Cardiac muscle cell (in vitro differentiated cells and primary cell): Measurements from ENCODE around the gene PCDHGA2. TPM values are rescaled to one million over a fixed set of nuclear protein-coding genes. Genes with fewer than 3 reads are reported as not detected.
"Not testable (repeated sequence)": the region's sequence is repeated elsewhere in the genome, so short reads cannot be mapped to it uniquely, and the experiment has no call there.

Experiments
- DNase-seq, 2 donors: peaks; one replicate each; pipeline versions ENCODE4 v3.0.0 to v3.0.0-alpha.2; 2010 to 2017; ENCODE audit warnings: low read depth in 1 of 2, low spot score in 1 of 2
- H3K27ac ChIP-seq: fragments of 200-600 bp; sonication (generic); 2 replicates; pipeline ENCODE4 v1.5.1; 2016
- H3K27me3 ChIP-seq: fragments of 200-600 bp; sonication (generic); 2 replicates; pipeline ENCODE4 v1.6.0; 2016; ENCODE audit warnings: control low read depth
- H3K36me3 ChIP-seq: fragments of 200-600 bp; sonication (generic); 2 replicates; pipeline ENCODE4 v1.5.1; 2016; ENCODE audit warnings: control low read depth
- H3K4me1 ChIP-seq: fragments of 200-600 bp; sonication (generic); 2 replicates; pipeline ENCODE4 v1.8.1; 2017; ENCODE audit warnings: low read depth, mild to moderate bottlenecking, mixed run types
- H3K4me3 ChIP-seq: fragments of 200-600 bp; sonication (generic); 2 replicates; pipeline ENCODE4 v1.5.1; 2016; ENCODE audit warnings: mild to moderate bottlenecking
- H3K9me3 ChIP-seq: fragments of 200-600 bp; sonication (generic); 2 replicates; pipeline ENCODE4 v1.5.1; 2017; ENCODE audit warnings: low read depth, mild to moderate bottlenecking, control low read depth
- polyA plus RNA-seq: library from polyadenylated mRNA; unstranded; fragments of >200 nt; fragmentation: Nextera tagmentation; extraction: Ambion mirVana; gene quantifications from 2 replicates; pipeline ENCODE4 v1.2.1, GENCODE V29; 2016
- total RNA-seq: library from RNA; depleted of rRNA; stranded (reverse); fragments of >200 nt; gene quantifications from 2 replicates; pipeline ENCODE4 v1.2.3, GENCODE V29; 2016
- TF ChIP-seq, protein P1 (sequence below): IDR thresholded peaks from 2 replicates; pipeline ENCODE4 v1.5.1; 2012; ENCODE audit warnings: low read depth, mild to moderate bottlenecking, low read length

PCDHGA2 gene
- total and polyA plus RNA-seq, 2 experiments from 2014 or later: 0.18 to 0.95 TPM

DNA sequence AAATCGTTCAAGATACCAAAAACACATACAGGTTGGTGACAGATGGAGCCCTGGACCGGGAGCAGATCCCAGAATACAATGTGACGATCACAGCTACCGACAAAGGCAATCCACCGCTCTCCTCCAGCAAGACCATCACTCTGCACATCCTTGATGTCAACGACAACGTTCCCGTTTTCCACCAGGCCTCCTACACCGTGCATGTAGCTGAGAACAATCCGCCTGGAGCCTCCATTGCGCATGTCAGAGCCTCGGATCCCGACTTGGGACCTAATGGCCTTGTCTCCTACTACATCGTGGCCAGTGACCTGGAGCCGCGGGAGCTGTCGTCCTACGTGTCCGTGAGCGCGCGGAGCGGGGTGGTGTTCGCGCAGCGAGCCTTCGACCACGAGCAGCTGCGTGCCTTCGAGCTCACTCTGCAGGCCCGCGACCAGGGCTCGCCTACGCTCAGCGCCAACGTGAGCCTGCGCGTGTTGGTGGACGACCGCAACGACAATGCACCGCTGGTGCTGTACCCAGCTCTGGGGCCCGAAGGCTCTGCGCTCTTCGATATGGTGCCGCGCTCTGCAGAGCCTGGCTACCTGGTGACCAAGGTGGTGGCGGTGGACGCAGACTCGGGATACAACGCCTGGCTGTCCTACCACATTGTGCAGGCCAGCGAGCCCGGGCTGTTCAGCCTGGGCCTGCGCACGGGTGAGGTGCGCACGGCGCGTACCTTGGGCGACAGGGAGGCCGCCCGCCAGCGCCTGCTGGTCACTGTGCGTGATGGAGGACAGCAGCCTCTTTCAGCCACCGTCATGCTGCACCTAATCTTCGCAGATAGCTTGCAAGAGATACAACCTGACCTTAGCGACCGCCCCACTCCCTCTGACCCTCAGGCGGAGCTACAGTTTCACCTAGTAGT, 33.3 kb downstream of the PCDHGA2 start:
- Histone ChIP-seq H3K36me3 (no peaks in the 10 kb centered on the region), H3K27ac (no peak overlapping the region), H3K4me1 (no peaks in the 10 kb centered on the region), H3K9me3 (no peaks in the 10 kb centered on the region), H3K4me3 (no peak overlapping the region), H3K27me3 (no peaks in the 10 kb centered on the region)
- no peak for DNase-seq
- TF ChIP-seq, protein P1, sequence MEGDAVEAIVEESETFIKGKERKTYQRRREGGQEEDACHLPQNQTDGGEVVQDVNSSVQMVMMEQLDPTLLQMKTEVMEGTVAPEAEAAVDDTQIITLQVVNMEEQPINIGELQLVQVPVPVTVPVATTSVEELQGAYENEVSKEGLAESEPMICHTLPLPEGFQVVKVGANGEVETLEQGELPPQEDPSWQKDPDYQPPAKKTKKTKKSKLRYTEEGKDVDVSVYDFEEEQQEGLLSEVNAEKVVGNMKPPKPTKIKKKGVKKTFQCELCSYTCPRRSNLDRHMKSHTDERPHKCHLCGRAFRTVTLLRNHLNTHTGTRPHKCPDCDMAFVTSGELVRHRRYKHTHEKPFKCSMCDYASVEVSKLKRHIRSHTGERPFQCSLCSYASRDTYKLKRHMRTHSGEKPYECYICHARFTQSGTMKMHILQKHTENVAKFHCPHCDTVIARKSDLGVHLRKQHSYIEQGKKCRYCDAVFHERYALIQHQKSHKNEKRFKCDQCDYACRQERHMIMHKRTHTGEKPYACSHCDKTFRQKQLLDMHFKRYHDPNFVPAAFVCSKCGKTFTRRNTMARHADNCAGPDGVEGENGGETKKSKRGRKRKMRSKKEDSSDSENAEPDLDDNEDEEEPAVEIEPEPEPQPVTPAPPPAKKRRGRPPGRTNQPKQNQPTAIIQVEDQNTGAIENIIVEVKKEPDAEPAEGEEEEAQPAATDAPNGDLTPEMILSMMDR: no peak

DNA sequence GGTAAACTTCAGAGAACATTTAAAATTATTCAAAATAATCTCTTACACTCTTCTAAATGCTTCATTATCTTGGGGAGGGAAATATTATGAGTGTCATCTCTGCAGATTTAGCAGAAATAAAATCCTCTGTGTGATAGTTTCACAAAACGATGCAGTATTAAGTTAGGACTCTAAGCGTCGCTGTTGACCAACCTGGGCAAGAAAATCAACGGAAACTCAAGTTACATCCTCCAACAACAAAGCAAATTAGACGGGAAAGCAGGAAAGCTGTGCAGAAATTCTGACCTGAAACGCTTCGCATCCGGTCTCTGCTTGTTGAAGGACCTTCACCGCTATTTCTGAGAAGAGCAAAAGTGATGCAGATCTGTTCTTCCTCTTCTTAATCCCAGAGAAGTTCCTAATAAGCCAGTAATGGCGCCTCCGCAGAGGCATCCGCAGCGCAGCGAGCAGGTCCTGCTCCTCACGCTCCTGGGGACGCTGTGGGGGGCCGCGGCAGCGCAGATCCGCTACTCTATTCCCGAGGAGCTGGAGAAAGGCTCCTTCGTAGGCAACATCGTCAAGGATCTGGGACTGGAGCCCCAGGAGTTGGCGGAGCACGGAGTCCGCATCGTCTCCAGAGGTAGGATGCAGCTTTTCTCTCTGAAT, 35.2 kb downstream of the PCDHGA2 start, which contains the start of gene PCDHGA6:
TSS of gene PCDHGA6 (plus strand) at position 219 of the 645 bp plus-strand sequence. CDS start at position 412, 193 bp downstream.
- peak in 1 of 2 donors; percentile 31 for DNase-seq
- Histone ChIP-seq H3K4me3 (no peak within 1 kb of the TSS), H3K27ac (no peak within 1 kb of the TSS), H3K4me1 (no peaks in the 10 kb centered on the region), H3K27me3 (no peaks in the 10 kb centered on the region), H3K9me3 (no peaks in the 10 kb centered on the region), H3K36me3 (no peaks in the 10 kb centered on the region)
- TF ChIP-seq, protein P1: peak; percentile 43

DNA sequence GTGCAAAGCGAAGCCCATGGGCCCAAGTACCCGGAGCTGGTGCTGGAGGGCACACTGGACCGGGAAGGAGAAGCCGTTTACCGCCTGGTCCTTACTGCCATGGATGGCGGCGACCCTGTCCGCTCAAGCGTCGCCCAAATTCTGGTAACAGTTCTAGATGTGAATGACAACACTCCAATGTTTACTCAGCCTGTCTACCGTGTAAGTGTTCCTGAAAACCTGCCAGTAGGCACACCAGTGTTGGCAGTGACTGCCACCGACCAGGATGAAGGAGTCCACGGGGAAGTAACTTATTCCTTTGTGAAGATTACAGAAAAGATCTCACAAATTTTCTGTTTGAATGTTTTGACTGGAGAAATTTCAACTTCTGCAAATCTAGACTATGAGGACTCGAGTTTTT, 36.1 kb downstream of the PCDHGA2 start:
- no peak overlapping the region for H3K4me3 ChIP-seq
- no peaks in the 10 kb centered on the region for H3K4me1 ChIP-seq
- H3K27ac ChIP-seq: no peak overlapping the region
- H3K9me3 ChIP-seq: no peaks in the 10 kb centered on the region
- TF ChIP-seq, protein P1: no peak
- no peaks in the 10 kb centered on the region for H3K27me3 ChIP-seq
- no peaks in the 10 kb centered on the region for H3K36me3 ChIP-seq
- no peak for DNase-seq

DNA sequence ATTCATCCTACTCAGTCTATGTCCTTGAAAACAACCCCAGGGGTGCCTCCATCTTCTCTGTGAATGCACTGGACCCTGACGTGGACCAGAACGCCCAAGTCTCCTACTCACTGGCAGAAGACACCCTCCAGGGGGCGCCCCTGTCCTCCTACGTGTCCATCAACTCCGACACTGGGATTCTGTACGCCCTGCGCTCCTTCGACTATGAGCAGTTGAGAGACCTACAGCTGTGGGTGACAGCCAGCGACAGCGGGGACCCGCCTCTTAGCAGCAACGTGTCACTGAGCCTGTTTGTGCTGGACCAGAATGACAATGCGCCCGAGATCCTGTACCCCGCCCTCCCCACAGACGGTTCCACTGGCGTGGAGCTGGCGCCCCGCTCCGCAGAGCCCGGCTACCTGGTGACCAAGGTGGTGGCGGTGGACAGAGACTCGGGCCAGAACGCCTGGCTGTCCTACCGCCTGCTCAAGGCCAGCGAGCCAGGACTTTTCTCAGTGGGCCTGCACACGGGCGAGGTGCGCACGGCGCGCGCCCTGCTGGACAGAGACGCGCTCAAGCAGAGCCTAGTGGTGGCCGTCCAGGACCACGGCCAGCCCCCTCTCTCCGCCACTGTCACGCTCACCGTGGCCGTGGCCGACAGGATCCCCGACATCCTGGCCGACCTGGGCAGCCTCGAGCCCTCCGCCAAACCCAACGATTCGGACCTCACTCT, 37.0 kb downstream of the PCDHGA2 start:
- not testable (repeated sequence) for DNase-seq, H3K27me3 ChIP-seq, H3K9me3 ChIP-seq

DNA sequence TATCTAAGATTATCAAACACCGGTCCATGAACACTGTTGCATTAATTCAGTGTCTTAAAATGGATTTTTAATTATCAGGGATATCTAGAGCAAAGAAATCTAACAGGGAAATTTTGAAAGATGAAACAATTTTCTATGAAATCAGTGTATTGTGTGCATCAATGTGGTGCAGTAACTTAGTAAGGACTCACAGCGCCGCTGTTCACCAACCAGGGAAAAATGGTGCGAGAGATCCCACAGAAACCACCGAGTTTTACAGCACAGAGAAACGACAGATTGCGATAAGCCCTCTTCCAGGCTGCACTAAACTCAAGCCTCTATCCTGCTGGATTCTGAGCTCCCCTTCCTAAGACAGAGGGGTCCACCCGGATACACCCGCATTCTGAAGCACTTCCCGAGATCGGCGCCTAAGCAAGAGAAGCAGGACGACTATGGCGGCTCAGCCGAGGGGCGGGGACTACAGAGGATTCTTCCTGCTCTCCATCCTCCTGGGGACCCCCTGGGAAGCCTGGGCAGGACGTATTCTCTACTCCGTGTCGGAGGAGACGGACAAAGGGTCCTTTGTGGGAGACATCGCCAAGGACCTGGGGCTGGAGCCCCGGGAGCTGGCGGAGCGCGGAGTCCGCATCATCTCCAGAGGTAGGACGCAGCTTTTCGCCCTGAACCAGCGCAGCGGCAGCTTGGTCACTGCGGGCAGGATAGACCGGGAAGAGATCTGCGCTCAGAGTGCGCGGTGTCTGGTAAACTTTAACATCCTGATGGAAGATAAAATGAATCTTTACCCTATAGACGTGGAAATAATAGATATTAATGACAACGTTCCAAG, 44.1 kb downstream of the PCDHGA2 start, which contains the start of gene PCDHGA7:
TSS of gene PCDHGA7 (plus strand) at position 274 of the 826 bp plus-strand sequence. CDS start at position 432, 158 bp downstream.
- H3K27me3 ChIP-seq: no peaks in the 10 kb centered on the region
- H3K4me1 ChIP-seq: no peaks in the 10 kb centered on the region
- peak in 1 of 2 donors; percentile 38 for DNase-seq
- TF ChIP-seq, protein P1: peak; percentile 33
- H3K27ac ChIP-seq: no peak within 1 kb of the TSS
- no peaks in the 10 kb centered on the region for H3K36me3 ChIP-seq
- no peaks in the 10 kb centered on the region for H3K9me3 ChIP-seq
- H3K4me3 ChIP-seq: no peak within 1 kb of the TSS

More for the DNA sequence above, 37.0 kb downstream of the PCDHGA2 start:
- not testable (repeated sequence) for H3K27ac ChIP-seq, H3K4me1 ChIP-seq, H3K36me3 ChIP-seq, H3K4me3 ChIP-seq
